GM03348 (cell line): ENCODE measurements around the gene SERPINA12.

Experiments used
- DNase-seq: peaks from one replicate; pipeline ENCODE4 v3.0.0; 2012; ENCODE audit warnings: low spot score

The SERPINA12 gene

GRCh38 chr14:94462763-94463572 lies 46.3 kb downstream of the SERPINA12 start:
- no peak for DNase-seq

DNA sequence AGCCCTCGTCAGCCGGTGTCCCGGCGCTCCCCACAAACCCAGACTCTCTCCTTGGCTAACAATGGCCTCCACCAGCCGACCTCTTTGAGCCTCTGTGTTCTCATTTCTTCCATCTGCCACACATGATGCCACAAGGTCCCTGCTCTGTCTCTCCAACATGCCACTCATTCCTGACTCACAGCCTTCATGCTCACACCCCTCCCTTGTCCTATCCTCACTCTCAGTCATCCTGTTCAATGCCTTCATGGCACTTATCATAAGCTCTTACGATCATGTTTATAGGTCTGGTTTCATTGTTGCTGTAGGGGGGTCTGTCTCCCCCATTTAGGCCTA lies 47.1 kb downstream of the SERPINA12 start:
- no peak for DNase-seq

GRCh38 chr14:94461526-94462218 lies 47.6 kb downstream of the SERPINA12 start:
- no peak for DNase-seq

DNA sequence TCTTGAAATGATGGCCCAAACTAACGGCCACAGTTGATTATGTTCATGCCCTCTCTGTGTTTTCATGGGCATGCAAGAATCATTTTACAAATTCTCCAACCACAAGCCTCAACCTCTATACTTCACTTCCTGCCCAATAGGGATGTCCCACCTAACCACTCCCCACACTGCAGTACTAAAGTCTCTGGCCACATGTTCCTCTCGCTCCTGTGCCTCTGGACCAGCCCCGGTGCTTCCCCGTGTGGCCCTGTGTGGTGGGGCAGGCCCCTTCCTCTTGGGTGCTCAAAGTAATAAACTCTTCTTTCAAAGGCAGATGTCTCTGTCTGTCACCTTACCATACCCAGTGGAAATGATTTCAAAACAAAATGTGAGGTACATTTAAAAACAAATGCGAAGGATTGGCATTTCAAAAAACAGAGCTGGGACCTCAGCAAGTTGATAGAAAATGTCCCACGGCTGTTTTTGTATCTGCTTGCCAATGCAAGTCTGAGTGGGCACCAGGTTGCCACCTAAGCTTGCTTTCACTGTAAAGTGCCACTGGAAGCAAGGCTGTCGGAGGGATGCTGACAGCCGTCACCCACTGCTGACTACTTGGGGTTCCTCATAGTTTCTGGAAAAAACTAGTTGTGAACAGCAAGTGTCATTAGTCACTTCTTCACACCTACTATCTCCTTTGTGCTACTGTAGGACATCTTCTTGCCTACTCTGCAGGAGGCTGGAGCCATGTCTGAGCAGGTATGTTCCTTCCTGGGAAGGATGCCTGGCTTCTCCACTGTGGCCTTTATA lies 48.4 kb downstream of the SERPINA12 start:
- no peak for DNase-seq

DNA sequence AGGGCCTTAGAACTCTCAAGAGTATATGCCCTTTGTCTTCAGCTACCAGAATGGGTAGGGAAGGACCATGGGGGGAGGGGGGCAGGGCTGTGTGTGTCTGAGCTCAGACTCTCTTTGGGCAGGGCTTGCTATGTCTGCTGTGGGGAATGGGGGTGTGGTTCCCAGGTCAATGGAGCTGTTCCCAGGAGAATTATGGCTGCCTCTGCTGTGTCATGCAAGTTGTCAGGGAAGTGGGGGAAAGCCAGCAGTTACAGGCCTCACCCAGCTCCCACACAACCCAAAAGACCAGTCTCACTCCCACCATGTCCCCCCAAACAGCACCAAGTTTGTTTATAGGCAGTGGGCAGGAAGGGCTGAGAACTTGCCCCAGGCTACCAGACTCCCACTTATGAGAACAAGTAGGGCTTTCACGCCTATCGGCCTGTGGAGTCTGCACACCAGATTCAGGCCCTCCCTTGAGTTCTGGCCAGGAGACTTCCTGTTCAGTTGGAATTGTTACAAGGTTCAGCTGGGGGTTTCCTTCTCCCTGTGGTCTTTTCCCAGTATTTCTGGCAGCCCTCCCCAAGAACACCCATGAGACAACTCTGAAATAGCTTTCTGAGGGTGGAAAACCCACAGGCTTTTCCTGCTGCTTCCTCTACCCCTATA lies 50.6 kb downstream of the SERPINA12 start:
- DNase-seq, result no peak

- DNase-seq, result no peak
These were observed 51.2 kb downstream of the SERPINA12 start for GRCh38 chr14:94458096-94458495.

GRCh38 chr14:94455928-94456327 lies 53.3 kb downstream of the SERPINA12 start:
- no peak for DNase-seq

GRCh38 chr14:94451826-94452225 lies 57.4 kb downstream of the SERPINA12 start:
- no peak for DNase-seq

- DNase-seq, result no peak
These were observed 58.0 kb downstream of the SERPINA12 start for GRCh38 chr14:94451091-94451771.

GRCh38 chr14:94450722-94451090 lies 58.6 kb downstream of the SERPINA12 start:
- no peak for DNase-seq

DNA sequence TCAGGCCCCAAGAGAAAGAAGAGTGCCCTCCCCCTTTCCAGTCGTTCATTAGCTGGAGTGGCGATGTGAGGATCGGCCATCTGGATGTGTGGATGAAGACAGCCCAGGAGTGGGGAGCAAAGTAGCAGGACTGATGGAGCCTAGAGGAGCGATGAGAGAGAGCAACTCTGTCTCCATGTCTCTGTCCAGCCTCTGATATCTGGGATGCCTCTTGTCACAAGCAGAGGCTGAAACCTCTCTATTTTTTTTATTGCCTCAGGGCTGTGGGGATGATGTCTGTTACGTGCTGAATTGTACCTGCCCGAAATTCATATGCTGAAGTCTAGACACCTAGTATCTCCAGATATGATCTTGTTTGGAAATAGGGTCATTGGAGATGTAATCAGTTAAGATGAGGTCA lies 59.3 kb downstream of the SERPINA12 start:
- no peak for DNase-seq

- no peak for DNase-seq
These were observed 61.0 kb downstream of the SERPINA12 start for GRCh38 chr14:94448071-94448808.

DNA sequence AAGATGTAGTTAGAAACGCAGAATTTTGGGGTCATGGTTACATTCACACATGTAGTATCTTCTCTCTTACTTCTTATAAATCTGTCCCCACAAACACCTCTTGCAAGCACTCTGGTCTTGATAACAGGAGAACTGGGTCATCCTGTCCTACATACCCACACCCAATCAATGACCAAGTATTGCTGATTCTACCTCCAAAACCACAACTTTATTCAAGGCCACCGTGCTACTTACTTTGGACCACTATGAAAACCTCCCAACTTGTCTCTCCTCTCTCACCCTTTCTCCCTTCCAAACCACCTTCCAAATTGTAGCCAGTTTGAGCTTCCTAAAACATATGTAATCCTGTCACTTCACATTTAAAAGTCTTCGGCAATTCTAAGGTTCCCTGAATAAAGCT lies 62.1 kb downstream of the SERPINA12 start:
- DNase-seq, result no peak

GRCh38 chr14:94446126-94446525 lies 63.1 kb downstream of the SERPINA12 start:
- no peak for DNase-seq

DNA sequence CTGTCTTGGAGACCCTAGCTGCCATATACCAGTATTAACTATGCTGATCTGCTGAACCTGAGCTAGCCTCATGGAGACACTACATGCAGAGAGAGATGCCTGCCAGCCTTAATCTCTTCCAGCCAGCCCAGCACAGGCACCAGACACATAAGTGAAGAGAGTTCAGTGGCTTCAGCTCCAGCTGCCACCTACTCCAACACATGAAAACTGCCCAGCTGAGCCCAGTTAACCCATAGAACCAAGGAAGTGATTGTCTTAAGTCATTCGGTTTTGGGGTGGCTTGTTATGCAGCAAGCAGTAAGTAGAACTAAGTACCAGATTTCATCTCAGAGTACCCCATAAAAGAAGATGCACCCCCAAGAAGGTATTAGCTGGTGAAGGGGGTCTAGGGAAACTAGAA lies 64.3 kb downstream of the SERPINA12 start:
- no peak for DNase-seq

- no peak for DNase-seq
These were observed 67.6 kb downstream of the SERPINA12 start for GRCh38 chr14:94441531-94442205.

DNA sequence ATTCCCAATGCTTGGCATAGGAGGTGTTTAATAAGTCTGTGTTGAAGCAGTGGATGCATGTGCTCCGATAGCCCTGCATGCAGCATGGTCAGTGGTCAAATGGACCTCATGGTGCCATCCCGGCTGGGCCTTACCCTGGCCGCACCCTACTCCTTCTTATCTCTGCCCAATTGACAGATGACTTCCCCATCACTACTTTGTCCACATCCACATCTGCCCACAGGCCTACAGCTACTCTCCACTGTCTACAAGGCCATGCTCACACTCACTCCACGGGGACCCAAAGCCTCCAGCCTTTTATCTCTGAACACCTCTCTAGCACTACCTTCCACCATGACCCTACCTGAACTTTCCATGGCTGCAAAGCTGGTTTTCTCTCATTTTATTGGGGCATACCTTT lies 68.1 kb downstream of the SERPINA12 start:
- no peak for DNase-seq

DNA sequence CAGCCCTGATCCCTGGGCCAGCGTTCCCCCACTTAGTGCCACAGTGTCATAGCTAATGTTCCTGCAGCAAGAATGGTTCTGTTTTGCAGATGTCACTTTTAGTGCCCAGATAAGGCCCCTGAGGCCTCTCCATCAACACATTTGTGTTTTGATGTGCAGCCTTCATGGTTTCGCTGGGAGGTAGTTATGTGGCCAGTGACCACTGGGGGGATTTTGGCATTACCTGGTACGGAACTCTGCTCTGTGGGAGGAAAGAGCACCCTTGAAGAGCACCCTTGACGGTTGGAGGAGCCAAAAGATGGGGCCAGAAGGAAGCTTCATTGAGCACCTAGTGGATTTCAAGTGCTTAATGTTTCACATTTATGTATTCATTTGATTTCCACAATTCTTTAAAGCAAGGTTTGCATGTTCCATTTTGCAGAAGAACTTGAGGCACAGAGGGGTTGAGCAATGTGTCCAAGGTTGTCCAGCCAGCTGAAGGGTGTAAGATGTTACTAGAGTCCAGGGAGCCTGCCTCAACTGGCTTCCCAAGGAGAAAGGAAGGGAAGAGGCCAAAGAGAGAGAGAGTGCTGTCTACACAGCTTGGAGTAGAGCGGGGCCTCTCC lies 69.7 kb downstream of the SERPINA12 start:
- DNase-seq, result no peak
